Liver (tissue), 9 donors: ENCODE measurements around the gene TMEM31. TPM values are rescaled to one million over a fixed set of nuclear protein-coding genes. Genes with fewer than 3 reads are reported as not detected.

Experiments
- DNase-seq: peaks from one replicate; pipeline ENCODE4 v3.0.0-alpha.2; 2017; ENCODE audit warnings: low spot score
- H3K27ac ChIP-seq, 2 donors: one replicate each; pipeline ENCODE4 v1.7.0; 2013; ENCODE audit warnings: inconsistent platforms in 2 of 2, low read length in 2 of 2, control low read depth in 1 of 2, low read depth in 1 of 2, mild to moderate bottlenecking in 1 of 2
- H3K27me3 ChIP-seq, 4 donors: one replicate each; pipeline versions ENCODE4 v1.6.1 to v1.7.0; 2013; ENCODE audit warnings: low read length in 3 of 4, inconsistent platforms in 1 of 4, mild to moderate bottlenecking in 1 of 4, moderate library complexity in 1 of 4; ENCODE audit not compliant: control insufficient read depth in 4 of 4, insufficient read depth in 4 of 4
- H3K36me3 ChIP-seq, 4 donors: one replicate each; pipeline versions ENCODE4 v1.6.1 to v1.7.0; 2013; ENCODE audit warnings: low read length in 3 of 4, mild to moderate bottlenecking in 3 of 4, low read depth in 1 of 4, moderate library complexity in 1 of 4; ENCODE audit not compliant: control insufficient read depth in 4 of 4, insufficient read depth in 3 of 4
- H3K4me1 ChIP-seq, 4 donors: one replicate each; pipeline versions ENCODE4 v1.6.1 to v1.7.0; 2013; ENCODE audit warnings: low read length in 3 of 4, mild to moderate bottlenecking in 3 of 4, moderate library complexity in 1 of 4; ENCODE audit not compliant: control insufficient read depth in 4 of 4, insufficient read depth in 4 of 4
- H3K4me3 ChIP-seq, 3 donors: one replicate each; pipeline versions ENCODE4 v1.6.1 to v1.7.0; 2013; ENCODE audit warnings: low read length in 3 of 3, control low read depth in 1 of 3, low read depth in 1 of 3, mild to moderate bottlenecking in 1 of 3
- H3K9ac ChIP-seq, 2 donors: one replicate each; pipeline ENCODE4 v1.7.0; 2013; ENCODE audit warnings: low read length in 2 of 2, mild to moderate bottlenecking in 2 of 2, moderate library complexity in 2 of 2, control low read depth in 1 of 2, low read depth in 1 of 2
- H3K9me3 ChIP-seq, 4 donors: one replicate each; pipeline versions ENCODE4 v1.6.1 to v1.7.0; 2013; ENCODE audit warnings: low read length in 3 of 4; ENCODE audit not compliant: control insufficient read depth in 4 of 4
- MAX ChIP-seq: IDR thresholded peaks from 2 replicates; pipeline ENCODE4 v1.6.1; 2016; ENCODE audit warnings: antibody characterized with exemption
- RAD21 ChIP-seq, 2 donors: IDR thresholded peaks; 2 replicates each; pipeline ENCODE4 v1.6.1; 2016; ENCODE audit warnings: antibody characterized with exemption in 2 of 2, mild to moderate bottlenecking in 2 of 2
- REST ChIP-seq: IDR thresholded peaks from 2 replicates; pipeline ENCODE4 v1.6.1; 2016; ENCODE audit warnings: antibody characterized with exemption, mild to moderate bottlenecking
- RXRA ChIP-seq, 2 donors: IDR thresholded peaks; 2 replicates each; pipeline ENCODE4 v1.6.1; 2017 to 2018; ENCODE audit warnings: antibody characterized with exemption in 2 of 2, mild to moderate bottlenecking in 1 of 2
- TAF1 ChIP-seq: conservative IDR thresholded peaks from 2 replicates; pipeline ENCODE4 v1.6.1; 2016; ENCODE audit warnings: antibody characterized with exemption, mild to moderate bottlenecking
- WGBS: extraction: QIAGEN DNeasy Blood & Tissue Kit; methylation state at CpG from one replicate; pipeline ENCODE4 v1.1.7; 2013; 5-methylcytosine and 5-hydroxymethylcytosine counted together
- polyA plus RNA-seq, 2 donors: library from polyadenylated mRNA; stranded (reverse) in 1 of 2; unstranded in 1 of 2; fragments of 200-250 nt in 1 of 2; fragments of >200 nt in 1 of 2; fragmentation: Nextera tagmentation in 1 of 2; extraction: Ambion mirVana in 1 of 2; gene quantifications; one replicate each; pipeline versions ENCODE4 v1.2.1 to v1.2.3, GENCODE V29; 2013 to 2015
- total RNA-seq, 2 donors: library from RNA; depleted of rRNA; stranded (reverse); fragments of >200 nt; gene quantifications; one replicate each; pipeline ENCODE4 v1.2.3, GENCODE V29; 2014
- donor health status: healthy.
- donor health status: healthy.
- donor health status: healthy.
- donor health status: healthy.
- donor health status: healthy.

Gene TMEM31
- total and polyA plus RNA-seq, 4 donors, result not detected

- Histone ChIP-seq H3K4me1 (no peaks in the 10 kb centered on the region), H3K9ac (no peak overlapping the region), H3K36me3 (no peaks in the 10 kb centered on the region), H3K27me3 (no peaks in the 10 kb centered on the region), H3K4me3 (no peak overlapping the region), H3K9me3 (no peaks in the 10 kb centered on the region), H3K27ac (no peak overlapping the region)
- WGBS, result 69% methylated on average over 5 of the region's 5 CpGs
- DNase-seq, result no peak
- TF ChIP-seq REST, result no peak
- TF ChIP-seq TAF1, result no peak
- TF ChIP-seq RXRA (IDR thresholded peaks at IDR 0.05), result no peak
Measured at GRCh38 chrX:103699243-103699642, 11.5 kb upstream of the TMEM31 start.

- H3K9ac ChIP-seq, result no peak overlapping the region
- H3K27me3 ChIP-seq, result no peaks in the 10 kb centered on the region
- WGBS, result 92% methylated on average over 3 of the region's 3 CpGs
- DNase-seq, result no peak
- H3K27ac ChIP-seq, result no peak overlapping the region
- no peak for TF ChIP-seq REST
- TF ChIP-seq MAX, result no peak
- no peak overlapping the region for H3K4me3 ChIP-seq
- H3K4me1 ChIP-seq, result no peaks in the 10 kb centered on the region
- H3K9me3 ChIP-seq, result no peaks in the 10 kb centered on the region
- H3K36me3 ChIP-seq, result no peaks in the 10 kb centered on the region
Measured at GRCh38 chrX:103704863-103705262, 5.8 kb upstream of the TMEM31 start.

GRCh38 chrX:103716962-103717361 lies 6.3 kb downstream of the TMEM31 start:
- no peak for DNase-seq
- Histone ChIP-seq H3K4me1 (no peaks in the 10 kb centered on the region), H3K9me3 (peaks cover 0 to 2% (median 0%) of the 10 kb centered on the region in 4 donors), H3K4me3 (no peak overlapping the region), H3K9ac (no peak overlapping the region), H3K27ac (no peak overlapping the region), H3K27me3 (no peaks in the 10 kb centered on the region), H3K36me3 (no peaks in the 10 kb centered on the region)
- WGBS, result 68% methylated on average over 2 of the region's 2 CpGs
- no peak for TF ChIP-seq RAD21 (IDR thresholded peaks at IDR 0.05)
